Mammary epithelial cell (primary cell): ENCODE measurements around the gene CTNNB1.

ENCODE experiments used
- CTCF ChIP-seq, 2 donors: IDR thresholded peaks in 1 of 2; conservative IDR thresholded peaks in 1 of 2; 2 replicates each; pipeline ENCODE4 v1.5.1; 2011 to 2012; ENCODE audit warnings: inconsistent platforms in 2 of 2, low read length in 2 of 2, mild to moderate bottlenecking in 2 of 2, control low read depth in 1 of 2, low read depth in 1 of 2; ENCODE audit not compliant: insufficient read depth in 1 of 2; ENCODE audit errors: extremely low read depth in 1 of 2
- EZH2 ChIP-seq: IDR thresholded peaks from 2 replicates; pipeline ENCODE4 v1.6.1; 2012; ENCODE audit warnings: low read length, inconsistent platforms, borderline replicate concordance

GRCh38 chr3:41222012-41222411 is 22.7 kb downstream of the CTNNB1 start:
- no peak for TF ChIP-seq CTCF (conservative IDR thresholded peaks at IDR 0.05 in 1 of 2, IDR thresholded peaks at IDR 0.05 in 1 of 2; ENCODE audit: extremely low read depth in 1 of 2, insufficient read depth in 1 of 2, low read depth in 1 of 2, low read length in 2 of 2)
- TF ChIP-seq EZH2 = no peak
